Epithelial cell of esophagus (primary cell): Measurements from ENCODE around the gene GNG7.
"Not testable (repeated sequence)": the region's sequence is repeated elsewhere in the genome, so short reads cannot be mapped to it uniquely, and the experiment has no call there.

Experiments
- DNase-seq: peaks from one replicate; pipeline ENCODE4 v3.0.0; 2010; ENCODE audit warnings: low read depth
- H3K4me3 ChIP-seq: 2 replicates; pipeline ENCODE4 v1.5.1; 2011; ENCODE audit warnings: mild to moderate bottlenecking, low read length, control low read depth
- CTCF ChIP-seq: IDR thresholded peaks from 2 replicates; pipeline ENCODE4 v1.5.1; 2011; ENCODE audit warnings: low read depth, mild to moderate bottlenecking, low read length, control low read depth, inconsistent platforms; ENCODE audit not compliant: insufficient read depth; ENCODE audit errors: missing control alignments

Gene GNG7

GRCh38 chr19:2627855-2628254 lies 74.6 kb downstream of the GNG7 start:
- no peak for TF ChIP-seq CTCF
- peak; percentile 52 for DNase-seq
- H3K4me3 ChIP-seq: no peak overlapping the region

- DNase-seq: peak; percentile 100
- no peak overlapping the region for H3K4me3 ChIP-seq
Observed at GRCh38 chr19:2627319-2627829, 75.1 kb downstream of the GNG7 start.

GRCh38 chr19:2625434-2625833 lies 77.1 kb downstream of the GNG7 start:
- DNase-seq: no peak
- TF ChIP-seq CTCF: no peak
- H3K4me3 ChIP-seq: no peak overlapping the region

More at GRCh38 chr19:2627319-2627829, 75.1 kb downstream of the GNG7 start:
- TF ChIP-seq CTCF: no peak

- no peak overlapping the region for H3K4me3 ChIP-seq
- DNase-seq: no peak
- TF ChIP-seq CTCF: no peak
Observed at GRCh38 chr19:2624537-2625091, 77.9 kb downstream of the GNG7 start.

- no peak for DNase-seq
- H3K4me3 ChIP-seq: no peak overlapping the region
- no peak for TF ChIP-seq CTCF
Observed at GRCh38 chr19:2623798-2624197, 78.7 kb downstream of the GNG7 start.

GRCh38 chr19:2622371-2622961 lies 80.0 kb downstream of the GNG7 start:
- not testable (repeated sequence) for DNase-seq, H3K4me3 ChIP-seq

GRCh38 chr19:2619076-2619475 lies 83.4 kb downstream of the GNG7 start:
- no peak for TF ChIP-seq CTCF
- no peak for DNase-seq
- no peak overlapping the region for H3K4me3 ChIP-seq
